ENCODE measurements around the gene BPIFB6.

Gene BPIFB6

DNA sequence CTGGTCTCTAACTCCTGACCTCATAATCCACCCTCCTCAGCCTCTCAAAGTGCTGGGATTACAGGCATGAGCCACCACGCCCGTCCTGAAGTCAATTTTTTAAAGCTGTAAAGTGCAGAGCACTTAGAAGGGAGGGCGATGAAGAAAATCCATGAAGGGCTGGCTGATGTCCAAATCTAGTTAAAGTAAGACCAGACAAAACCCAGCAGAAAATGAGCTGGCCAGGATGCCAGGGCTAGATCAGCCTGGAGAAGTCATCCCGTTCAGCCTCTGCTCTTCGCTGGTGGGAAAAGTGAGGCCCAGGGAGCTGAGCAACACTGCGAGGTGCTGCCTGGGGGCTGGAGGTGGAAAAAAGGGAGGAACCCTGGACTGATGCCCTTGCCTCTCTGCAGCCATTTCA, 51.1 kb downstream of the BPIFB6 start:
- no peak overlapping the region for H3K4me3 ChIP-seq (ENCODE audit: low read depth, low read length)

DNA sequence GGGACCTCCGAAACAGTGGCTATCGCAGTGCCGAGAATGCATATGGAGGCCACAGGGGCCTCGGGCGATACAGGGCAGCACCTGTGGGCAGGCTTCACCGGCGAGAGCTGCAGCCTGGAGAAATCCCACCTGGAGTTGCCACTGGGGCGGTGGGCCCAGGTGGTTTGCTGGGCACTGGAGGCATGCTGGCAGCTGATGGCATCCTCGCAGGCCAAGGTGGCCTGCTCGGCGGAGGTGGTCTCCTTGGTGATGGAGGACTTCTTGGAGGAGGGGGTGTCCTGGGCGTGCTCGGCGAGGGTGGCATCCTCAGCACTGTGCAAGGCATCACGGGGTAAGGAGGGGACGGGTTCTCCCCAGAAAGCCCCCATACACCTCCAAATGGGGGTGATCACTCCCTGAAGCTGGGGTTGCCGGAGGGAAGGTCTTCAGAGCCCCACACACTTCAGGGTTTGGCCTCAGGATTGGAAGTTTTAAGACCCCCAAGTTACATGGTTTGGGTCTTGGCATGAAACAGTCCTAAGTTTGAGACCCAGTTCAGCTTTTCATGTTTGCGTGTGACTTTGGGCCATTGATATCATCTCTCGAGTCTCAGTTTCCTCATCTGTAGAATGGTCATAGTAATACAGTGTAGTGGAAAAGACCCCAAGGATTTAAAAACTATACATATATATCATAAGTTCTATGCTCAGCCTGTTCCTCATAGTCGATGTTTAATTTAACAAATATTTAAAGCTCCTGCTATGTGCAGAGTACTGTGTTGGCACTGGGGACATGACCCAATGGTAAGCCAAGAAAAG, 52.3 kb downstream of the BPIFB6 start:
- no peak overlapping the region for H3K4me3 ChIP-seq (ENCODE audit: low read depth, low read length)

DNA sequence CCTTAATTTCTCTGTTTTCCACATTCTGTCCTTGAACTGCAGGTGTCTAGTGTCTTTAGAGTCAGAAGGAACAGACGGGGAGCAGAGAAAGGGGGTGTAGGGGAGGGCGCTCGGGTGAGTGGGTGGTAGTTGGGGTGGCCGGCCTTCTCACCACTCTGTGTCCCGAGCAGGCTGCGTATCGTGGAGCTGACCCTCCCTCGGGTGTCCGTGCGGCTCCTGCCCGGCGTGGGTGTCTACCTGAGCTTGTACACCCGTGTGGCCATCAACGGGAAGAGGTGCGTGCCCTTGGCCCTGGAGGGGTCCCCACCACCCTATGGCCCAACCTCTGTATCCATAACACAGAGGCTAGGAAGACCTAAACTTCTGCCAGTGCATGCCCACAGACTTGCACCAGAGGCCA, 53.3 kb downstream of the BPIFB6 start:
- no peak overlapping the region for H3K4me3 ChIP-seq (ENCODE audit: low read depth, low read length)

DNA sequence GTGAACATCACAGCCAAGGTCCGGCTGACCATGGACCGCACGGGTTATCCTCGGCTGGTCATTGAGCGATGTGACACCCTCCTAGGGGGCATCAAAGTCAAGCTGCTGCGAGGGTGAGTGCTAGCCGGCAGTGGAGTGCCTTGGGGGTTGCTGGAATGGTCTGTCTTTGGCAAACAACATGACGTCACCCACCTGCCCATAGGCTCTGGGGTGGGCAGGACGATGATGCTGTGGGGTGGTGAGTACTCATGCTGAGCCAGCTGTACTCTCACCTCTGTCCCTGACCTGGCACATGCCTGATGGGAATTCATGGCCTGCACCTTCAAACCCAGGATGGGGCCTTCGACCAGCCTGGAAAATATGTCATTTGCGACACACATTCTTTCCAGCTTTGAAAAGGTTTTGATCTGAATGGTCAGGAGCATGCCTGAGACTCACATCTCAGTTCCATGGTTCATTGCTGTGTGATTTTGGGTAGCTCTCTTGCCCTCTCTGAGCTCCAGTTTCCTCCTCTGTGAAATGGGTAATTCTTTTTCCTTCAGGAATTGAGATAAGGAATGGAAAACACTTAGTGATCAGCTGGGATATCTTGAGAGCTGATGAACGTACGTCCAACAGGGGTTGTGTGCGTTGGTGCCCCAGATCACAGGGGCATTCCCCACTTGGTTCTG, 54.7 kb downstream of the BPIFB6 start:
- H3K4me3 ChIP-seq (ENCODE audit: low read depth, low read length), result no peak overlapping the region

DNA sequence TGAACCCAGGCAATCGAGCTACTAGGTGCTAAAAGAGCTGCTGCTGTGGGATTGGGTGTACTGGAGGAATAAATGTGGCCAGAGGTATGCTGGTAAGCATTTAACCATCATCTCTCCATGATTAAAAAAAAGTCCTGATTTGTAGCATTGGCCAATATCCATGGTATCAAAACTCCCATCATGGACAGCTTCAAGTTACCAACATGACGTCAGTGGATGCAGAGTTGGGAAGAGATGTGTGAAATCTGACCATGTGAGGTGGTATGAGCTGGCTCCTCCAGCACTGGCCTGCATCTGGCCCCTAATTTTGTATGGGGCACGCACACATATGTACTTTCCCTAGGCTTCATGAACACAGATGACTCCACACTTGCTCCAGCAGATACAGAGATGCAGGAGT, 59.7 kb downstream of the BPIFB6 start:
- no peak overlapping the region for H3K4me3 ChIP-seq (ENCODE audit: low read depth, low read length)

DNA sequence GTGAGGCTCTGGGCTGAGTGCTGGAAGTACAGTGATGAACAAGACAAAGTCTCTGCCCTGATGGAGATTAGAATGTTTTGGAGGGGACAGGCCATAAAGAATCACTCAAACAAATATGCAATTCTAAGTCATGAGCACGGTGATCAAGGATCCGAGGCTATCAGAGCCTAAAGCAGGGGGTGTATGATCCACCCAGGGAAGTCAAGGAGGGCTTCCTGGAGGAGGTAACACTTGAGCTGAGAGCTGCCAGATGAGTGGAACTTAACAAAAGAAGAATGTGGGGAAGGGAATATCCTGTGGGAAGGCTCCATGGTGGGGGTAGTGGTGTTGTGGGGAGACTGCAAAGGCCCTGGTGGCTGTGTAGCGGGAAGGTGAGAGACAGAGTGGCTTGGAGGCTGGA, 60.2 kb downstream of the BPIFB6 start:
- no peak overlapping the region for H3K4me3 ChIP-seq (ENCODE audit: low read depth, low read length)

DNA sequence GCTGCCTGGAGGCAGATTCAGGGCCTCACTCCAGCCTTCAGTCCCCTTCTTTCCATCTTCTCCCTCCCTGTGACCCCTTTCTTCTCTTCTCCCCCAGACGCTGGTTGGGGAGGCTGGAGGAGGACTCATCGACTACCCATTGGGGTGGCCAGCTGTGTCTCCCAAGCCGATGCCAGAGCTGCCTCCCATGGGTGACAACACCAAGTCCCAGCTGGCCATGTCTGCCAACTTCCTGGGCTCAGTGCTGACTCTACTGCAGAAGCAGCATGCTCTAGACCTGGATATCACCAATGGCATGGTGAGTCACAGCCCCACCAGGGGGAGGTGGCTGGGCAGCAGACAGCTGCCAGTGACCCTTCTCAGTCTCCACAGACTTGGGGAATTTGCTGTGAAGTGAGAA, 60.9 kb downstream of the BPIFB6 start:
- no peak overlapping the region for H3K4me3 ChIP-seq (ENCODE audit: low read depth, low read length)

DNA sequence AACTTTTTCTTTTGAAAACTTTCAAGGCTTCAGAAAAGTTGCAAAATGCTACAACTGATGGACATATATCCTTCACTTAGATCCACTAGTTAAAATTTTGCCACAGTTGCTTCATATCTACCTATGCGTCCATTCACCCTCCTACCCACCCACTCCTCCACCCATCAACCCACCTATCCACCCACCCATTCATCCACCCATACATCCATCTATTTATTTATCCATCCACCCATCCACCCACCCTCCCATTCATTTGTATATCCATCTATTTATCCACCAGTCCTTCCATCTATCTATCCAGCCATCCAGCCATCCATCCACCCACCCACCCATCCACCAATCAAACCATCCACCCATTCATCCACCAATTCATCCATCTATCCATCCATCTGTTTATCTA, 61.6 kb downstream of the BPIFB6 start:
- H3K4me3 ChIP-seq (ENCODE audit: low read depth, low read length), result no peak overlapping the region

DNA sequence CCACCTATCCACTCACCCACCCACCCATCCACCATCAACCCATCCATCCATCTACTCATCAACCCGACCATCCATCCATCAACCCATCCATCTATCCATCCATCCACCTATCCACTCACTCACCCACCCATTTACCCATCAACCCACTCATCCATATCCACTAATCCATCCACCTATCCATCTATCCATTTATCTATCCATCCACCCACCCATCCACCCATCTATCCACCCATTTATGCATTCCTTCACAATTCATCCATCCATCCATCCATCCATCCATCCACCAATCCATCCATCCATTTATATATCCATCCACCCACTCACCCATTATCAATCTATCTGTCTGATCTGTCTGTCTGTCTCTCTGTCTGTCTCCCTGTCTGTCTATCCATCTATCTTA, 62.1 kb downstream of the BPIFB6 start:
- no peak overlapping the region for H3K4me3 ChIP-seq (ENCODE audit: low read depth, low read length)
